SK-MEL-5 (cell line): ENCODE data around the gene MIGA1. TPM values are rescaled to one million over a fixed set of nuclear protein-coding genes. Genes with fewer than 3 reads are reported as not detected.

Source experiments
- total RNA-seq: library from RNA; depleted of rRNA; stranded (reverse); fragments of >200 nt; shearing (Covaris generic); gene quantifications from 2 replicates; pipeline ENCODE4 v1.2.3, GENCODE V29; 2014; rRNA removed

MIGA1 gene
- total RNA-seq, 1 experiment from 2014 or later = 14.4 TPM

Other genes with a start within 250 kb of the MIGA1 start
- 100 and 105 TPM in 2 replicates for gene ZZZ3, start 97.0 kb upstream of the MIGA1 start, total RNA-seq
- 91.1 and 92.6 TPM in 2 replicates for gene USP33, start 19.8 kb upstream of the MIGA1 start, total RNA-seq
- gene NEXN, start 109.0 kb downstream of the MIGA1 start, total RNA-seq = 0.45 and 1.4 TPM in 2 replicates
- gene FUBP1, start 199.4 kb downstream of the MIGA1 start, total RNA-seq = 96.3 and 100 TPM in 2 replicates
- 10.2 and 14.3 TPM in 2 replicates for gene DNAJB4, start 225.3 kb downstream of the MIGA1 start, total RNA-seq